ENCODE data around the gene CES3.

GRCh38 chr16:66924527-66925321 lies 36.3 kb upstream of the CES3 start:
- TF ChIP-seq CTCF (IDR thresholded peaks at IDR 0.05; ENCODE audit: insufficient read depth, low read depth, low read length) (no peak), EZH2 (IDR thresholded peaks at IDR 0.05; ENCODE audit: insufficient read depth, low read length) (no peak)
